GM18498 (cell line): ENCODE data around the gene RBFOX1.

Experiments
- ATAC-seq: cut with Tn5 transposase; IDR thresholded peaks from one replicate; pipeline ENCODE4 v1.9.1; 2021; ENCODE audit warnings: mild to moderate bottlenecking, moderate library complexity; ENCODE audit not compliant: unreplicated experiment

RBFOX1 gene

GRCh38 chr16:7646821-7647500, 314.3 kb downstream of the RBFOX1 start:
- no peak for ATAC-seq

GRCh38 chr16:7650431-7650830, 317.8 kb downstream of the RBFOX1 start:
- no peak for ATAC-seq

GRCh38 chr16:7651803-7652570, 319.3 kb downstream of the RBFOX1 start:
- no peak for ATAC-seq

- ATAC-seq: no peak
Observed at GRCh38 chr16:7653746-7654461, 321.3 kb downstream of the RBFOX1 start.

- ATAC-seq: no peak
Observed at GRCh38 chr16:7675628-7676027, 343.0 kb downstream of the RBFOX1 start.

GRCh38 chr16:7680296-7680695, 347.7 kb downstream of the RBFOX1 start:
- no peak for ATAC-seq

- ATAC-seq: no peak
Observed at GRCh38 chr16:7688811-7689210, 356.2 kb downstream of the RBFOX1 start.

- ATAC-seq: no peak
Observed at GRCh38 chr16:7689234-7689633, 356.6 kb downstream of the RBFOX1 start.

- ATAC-seq: no peak
Observed at GRCh38 chr16:7691533-7691932, 358.9 kb downstream of the RBFOX1 start.

GRCh38 chr16:7703672-7704071, 371.0 kb downstream of the RBFOX1 start:
- no peak for ATAC-seq

GRCh38 chr16:7705885-7706284, 373.2 kb downstream of the RBFOX1 start:
- ATAC-seq: no peak

GRCh38 chr16:7709186-7709585, 376.5 kb downstream of the RBFOX1 start:
- ATAC-seq: no peak

GRCh38 chr16:7713244-7713643, 380.6 kb downstream of the RBFOX1 start:
- ATAC-seq: no peak

- ATAC-seq: no peak
Observed at GRCh38 chr16:7714775-7715174, 382.1 kb downstream of the RBFOX1 start.

GRCh38 chr16:7716660-7717550, 384.3 kb downstream of the RBFOX1 start:
- ATAC-seq: no peak

GRCh38 chr16:7722761-7723160, 390.1 kb downstream of the RBFOX1 start:
- no peak for ATAC-seq

GRCh38 chr16:7731141-7731540, 398.5 kb downstream of the RBFOX1 start:
- no peak for ATAC-seq

GRCh38 chr16:7736138-7736665, 403.6 kb downstream of the RBFOX1 start:
- ATAC-seq: no peak

GRCh38 chr16:7742626-7743025, 410.0 kb downstream of the RBFOX1 start:
- ATAC-seq: no peak

- ATAC-seq: no peak
Observed at GRCh38 chr16:7744546-7745264, 412.1 kb downstream of the RBFOX1 start.
